Ovary (tissue), 9 donors: ENCODE data around the gene ZNF213. TPM values are rescaled to one million over a fixed set of nuclear protein-coding genes. Genes with fewer than 3 reads are reported as not detected.

ENCODE experiments used
- DNase-seq, 5 donors: peaks; one replicate each; pipeline ENCODE4 v3.0.0-alpha.2; 2019 to 2020
- H3K27ac ChIP-seq, 2 donors: fragments of 200-600 bp; one replicate each; pipeline versions ENCODE4 v1.5.1 to v1.8.0; 2019 to 2022
- H3K27me3 ChIP-seq: fragments of 200-600 bp; one replicate; pipeline ENCODE4 v1.8.0; 2022
- H3K36me3 ChIP-seq: fragments of 200-600 bp; sonication (generic); one replicate; pipeline ENCODE4 v1.5.1; 2019
- H3K4me1 ChIP-seq: one replicate; pipeline ENCODE4 v1.8.1; 2013; ENCODE audit warnings: mild to moderate bottlenecking, moderate library complexity; ENCODE audit not compliant: insufficient read depth
- H3K4me3 ChIP-seq: fragments of 200-600 bp; sonication (generic); one replicate; pipeline ENCODE4 v1.5.1; 2017
- H3K9me3 ChIP-seq, 2 donors: fragments of 200-600 bp in 1 of 2; sonication (generic) in 1 of 2; one replicate each; pipeline versions ENCODE4 v1.5.1 to v1.8.1; 2013 to 2019; ENCODE audit warnings: mild to moderate bottlenecking in 1 of 2, moderate library complexity in 1 of 2
- CTCF ChIP-seq, 3 donors: fragments of 450-650 bp in 2 of 3; fragments of 200-600 bp in 1 of 3; IDR thresholded peaks; one replicate each; pipeline versions ENCODE4 v1.5.1 to v1.8.0; 2016 to 2022; ENCODE audit warnings: antibody characterized with exemption in 3 of 3, mild to moderate bottlenecking in 1 of 3
- EP300 ChIP-seq: sonication (generic); formaldehyde crosslinking; IDR thresholded peaks from one replicate; pipeline ENCODE4 v1.6.1; 2017; ENCODE audit warnings: antibody characterized with exemption
- POLR2A ChIP-seq: fragments of 450-650 bp; IDR thresholded peaks from one replicate; pipeline ENCODE4 v1.6.1; 2017; ENCODE audit warnings: antibody characterized with exemption, mild to moderate bottlenecking, moderate library complexity
- WGBS, 3 donors: extraction: QIAGEN DNeasy Blood & Tissue Kit in 1 of 3; methylation state at CpG; one replicate each; pipeline versions ENCODE4 v1.1.5 to v1.1.7; 2013 to 2017; 5-methylcytosine and 5-hydroxymethylcytosine counted together
- intact Hi-C, 4 donors: fragments of 100-400 bp; cut with DNase I; formaldehyde crosslinking; loops; one replicate each; pipeline versions ENCODE4 v1.11.0 to v1.15.1; 2022 to 2023
- polyA plus RNA-seq, 2 donors: library from polyadenylated mRNA; stranded (reverse); fragments of 200-250 nt in 1 of 2; fragments of 350-450 nt in 1 of 2; fragmentation: Illumina TruSeq in 1 of 2; extraction: RNeasy Lipid Tissue Mini Kit (QIAGEN cat#74804) in 1 of 2; gene quantifications; one replicate each; pipeline ENCODE4 v1.2.3, GENCODE V29; 2013 to 2014
- total RNA-seq, 7 donors: library from RNA; depleted of rRNA in 2 of 7; stranded (reverse); fragments of >200 nt in 2 of 7; fragmentation: NEBNext Ultra II Directional in 3 of 7; extraction: Animal tissue kit (Norgen Biotek cat#: 25700) in 3 of 7; gene quantifications; one replicate each; pipeline versions ENCODE4 v1.1.0 to v1.2.4, GENCODE V29; 2016 to 2023
- donor health status: DM: no; HTN: no; CAD: no; lungs with moderate emphysema.
- donor health status: DM: no; HTN: no; CAD: no.
- donor health status: Bipolar disorder and iron deficiency.
- donor health status: DM: yes; HTN: yes; CAD: no.
- donor health status: DM: no; HTN: no; CAD: no.
- donor health status: DM: yes; HTN: yes; CAD: no.

The ZNF213 gene
- total and polyA plus RNA-seq, 9 donors, result 0.95 to 18.9 (median 11.4) TPM

DNA sequence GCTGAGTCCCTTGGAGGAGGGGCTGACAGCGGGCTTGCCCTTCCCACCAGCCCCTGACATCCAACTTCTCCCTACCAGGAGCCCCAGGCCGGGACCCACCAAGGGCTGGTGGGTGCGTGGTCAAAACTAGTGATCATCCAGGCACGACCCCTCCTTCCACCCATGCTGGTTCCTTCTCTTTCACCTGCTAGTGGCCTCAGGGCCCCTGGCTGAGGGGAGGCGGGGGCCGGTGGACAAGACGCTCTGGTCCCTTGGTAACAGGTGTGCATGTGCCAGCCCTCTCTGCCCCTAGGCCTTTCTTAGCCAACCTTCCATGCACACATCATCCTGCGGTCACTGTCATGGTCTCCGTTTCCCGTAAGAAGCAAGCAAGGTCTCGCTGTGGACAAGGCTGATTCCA is 8.4 kb downstream of the ZNF213 start:
- TF ChIP-seq POLR2A (no peak), EP300 (no peak)
- Histone ChIP-seq H3K27ac (no peak overlapping the region), H3K27me3 (no peaks in the 10 kb centered on the region), H3K36me3 (no peaks in the 10 kb centered on the region), H3K4me3 (no peak overlapping the region), H3K9me3 (no peaks in the 10 kb centered on the region), H3K4me1 (no peaks in the 10 kb centered on the region)
- no peak for DNase-seq
- intact Hi-C loops, result no loop called here
- WGBS, 3 donors, result 88 to 90% (median 90%) methylated on average over 5 to 11 of the region's 11 CpGs

- H3K9me3 ChIP-seq, result no peaks in the 10 kb centered on the region
- intact Hi-C loops, result no loop called here
- 68 to 77% (median 74%) methylated on average over 22 to 23 of the region's 23 CpGs for WGBS, 3 donors
- no peaks in the 10 kb centered on the region for H3K27me3 ChIP-seq
- DNase-seq, result no peak
- H3K36me3 ChIP-seq, result no peaks in the 10 kb centered on the region
- H3K4me1 ChIP-seq, result no peaks in the 10 kb centered on the region
- no peak overlapping the region for H3K4me3 ChIP-seq
- no peak overlapping the region for H3K27ac ChIP-seq
- TF ChIP-seq EP300, result no peak
- TF ChIP-seq POLR2A, result no peak
- no peak for TF ChIP-seq CTCF (IDR thresholded peaks at IDR 0.05)
These were observed 8.9 kb downstream of the ZNF213 start for GRCh38 chr16:3143598-3144320.

DNA sequence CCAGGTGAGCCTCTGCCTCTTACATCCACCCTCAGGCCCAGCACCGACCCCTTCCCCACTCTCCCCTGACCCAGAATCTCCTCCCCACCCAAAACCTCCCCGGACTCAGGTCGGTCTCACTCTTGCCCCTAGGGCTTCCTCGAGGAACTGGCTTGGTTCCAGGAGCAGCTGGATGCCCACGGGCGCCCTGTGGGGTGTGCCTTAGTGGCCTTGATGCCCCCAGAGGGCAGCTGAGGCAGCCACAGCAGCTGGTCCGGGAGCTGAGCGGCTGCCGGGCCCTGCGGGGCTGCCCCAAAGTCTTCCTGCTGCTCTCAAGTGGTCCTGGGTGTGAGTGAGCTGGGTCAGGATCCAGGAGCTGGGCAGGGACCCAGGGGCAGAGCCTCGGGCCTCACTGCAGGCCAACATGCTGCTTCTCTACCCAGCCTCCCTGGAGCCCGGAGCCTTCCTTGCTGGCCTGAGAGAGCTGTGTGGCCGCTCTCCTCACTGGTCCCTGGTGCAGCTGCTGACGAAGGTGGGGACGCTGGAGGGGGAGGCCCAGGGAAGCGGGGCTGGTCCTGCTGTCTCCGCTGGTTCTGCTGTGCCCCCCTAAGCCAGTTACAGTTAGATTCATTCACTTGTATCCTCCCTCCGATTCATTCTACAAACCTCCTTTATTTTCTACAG is 9.6 kb downstream of the ZNF213 start:
- DNase-seq, result no peak
- no peak overlapping the region for H3K27ac ChIP-seq
- no peaks in the 10 kb centered on the region for H3K36me3 ChIP-seq
- H3K27me3 ChIP-seq, result no peaks in the 10 kb centered on the region
- TF ChIP-seq EP300 (no peak), POLR2A (no peak), CTCF (IDR thresholded peaks at IDR 0.05) (no peak)
- 60 to 68% (median 61%) methylated on average over 18 of the region's 18 CpGs for WGBS, 3 donors
- intact Hi-C loops, result no loop called here
- H3K4me3 ChIP-seq, result no peak overlapping the region
- H3K9me3 ChIP-seq, result no peaks in the 10 kb centered on the region
- no peaks in the 10 kb centered on the region for H3K4me1 ChIP-seq

DNA sequence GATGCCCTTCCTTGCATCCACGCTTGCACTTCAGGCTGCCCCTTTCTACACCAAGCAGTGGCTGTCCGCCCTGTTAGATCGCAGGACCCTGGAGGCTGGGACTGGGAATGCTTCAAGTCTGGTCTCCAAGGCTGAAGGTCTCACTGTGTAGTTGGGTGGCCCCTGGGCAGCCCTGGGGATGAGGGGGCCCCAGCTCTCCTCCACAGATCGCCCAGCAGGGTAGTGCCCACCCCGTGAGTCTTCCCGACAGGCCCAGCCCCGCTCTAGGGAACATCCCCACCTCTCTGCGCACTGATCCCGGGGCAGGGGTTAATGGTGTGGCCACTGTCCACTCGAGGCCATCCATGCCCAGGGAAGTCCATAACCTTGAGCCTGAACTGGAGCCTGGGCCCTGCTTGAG is 10.3 kb downstream of the ZNF213 start:
- no peak for DNase-seq

More for the DNA sequence above, 10.3 kb downstream of the ZNF213 start:
- intact Hi-C loops, result no loop called here
- Histone ChIP-seq H3K27me3 (no peaks in the 10 kb centered on the region), H3K9me3 (no peaks in the 10 kb centered on the region), H3K4me1 (peaks cover 4% of the 10 kb centered on the region), H3K4me3 (no peak overlapping the region), H3K36me3 (no peaks in the 10 kb centered on the region), H3K27ac (no peak overlapping the region)
- 78 to 82% (median 80%) methylated on average over 10 of the region's 10 CpGs for WGBS, 3 donors
- no peak for TF ChIP-seq EP300
- TF ChIP-seq CTCF (IDR thresholded peaks at IDR 0.05), result no peak
- TF ChIP-seq POLR2A, result no peak
